ENCODE measurements around the gene CREB3L2.

DNA sequence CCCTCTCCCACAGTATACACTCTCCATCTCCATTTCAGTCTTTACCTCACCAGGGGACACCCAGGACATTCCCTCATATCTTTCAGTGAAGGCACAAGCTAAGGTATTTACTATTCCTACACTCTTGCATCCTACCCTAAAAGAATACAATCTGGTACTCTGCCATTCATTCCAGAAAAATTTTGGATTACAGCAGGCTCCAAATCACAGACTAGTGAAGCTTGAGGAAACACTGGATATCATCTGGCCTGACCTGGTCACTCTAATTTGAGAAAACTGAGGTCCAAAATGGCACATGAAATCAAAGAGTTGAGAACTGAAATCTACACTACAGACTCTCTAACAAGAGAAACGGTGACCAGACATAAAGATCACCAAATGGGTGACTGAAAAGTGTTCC lies 61.7 kb downstream of the CREB3L2 start:
- TF ChIP-seq, protein P1, sequence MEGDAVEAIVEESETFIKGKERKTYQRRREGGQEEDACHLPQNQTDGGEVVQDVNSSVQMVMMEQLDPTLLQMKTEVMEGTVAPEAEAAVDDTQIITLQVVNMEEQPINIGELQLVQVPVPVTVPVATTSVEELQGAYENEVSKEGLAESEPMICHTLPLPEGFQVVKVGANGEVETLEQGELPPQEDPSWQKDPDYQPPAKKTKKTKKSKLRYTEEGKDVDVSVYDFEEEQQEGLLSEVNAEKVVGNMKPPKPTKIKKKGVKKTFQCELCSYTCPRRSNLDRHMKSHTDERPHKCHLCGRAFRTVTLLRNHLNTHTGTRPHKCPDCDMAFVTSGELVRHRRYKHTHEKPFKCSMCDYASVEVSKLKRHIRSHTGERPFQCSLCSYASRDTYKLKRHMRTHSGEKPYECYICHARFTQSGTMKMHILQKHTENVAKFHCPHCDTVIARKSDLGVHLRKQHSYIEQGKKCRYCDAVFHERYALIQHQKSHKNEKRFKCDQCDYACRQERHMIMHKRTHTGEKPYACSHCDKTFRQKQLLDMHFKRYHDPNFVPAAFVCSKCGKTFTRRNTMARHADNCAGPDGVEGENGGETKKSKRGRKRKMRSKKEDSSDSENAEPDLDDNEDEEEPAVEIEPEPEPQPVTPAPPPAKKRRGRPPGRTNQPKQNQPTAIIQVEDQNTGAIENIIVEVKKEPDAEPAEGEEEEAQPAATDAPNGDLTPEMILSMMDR (IDR thresholded peaks at IDR 0.05): no peak
- TF ChIP-seq MXI1 (IDR thresholded peaks at IDR 0.05; ENCODE audit: low read depth, low read length) (no peak), FOSL2 (IDR thresholded peaks at IDR 0.05; ENCODE audit: borderline replicate concordance, low read depth) (no peak), FOXJ3 (CRISPR knock-in tag; IDR thresholded peaks at IDR 0.05) (no peak), POLR2AphosphoS5 (IDR thresholded peaks at IDR 0.05; ENCODE audit: low read depth, low read length) (no peak), TAF1 (IDR thresholded peaks at IDR 0.05; ENCODE audit: borderline replicate concordance, low read depth, low read length) (no peak), RXRA (IDR thresholded peaks at IDR 0.05; ENCODE audit: borderline replicate concordance, low read depth) (no peak), USF1 (IDR thresholded peaks at IDR 0.05; ENCODE audit: borderline replicate concordance, low read depth) (no peak), SIN3A (IDR thresholded peaks at IDR 0.05; ENCODE audit: borderline replicate concordance, low read depth, low read length) (no peak), EP300 (IDR thresholded peaks at IDR 0.05; ENCODE audit: borderline replicate concordance in 1 of 2, low read depth in 1 of 2, low read length in 1 of 2) (no peak), GABPA (IDR thresholded peaks at IDR 0.05; ENCODE audit: low read depth) (no peak)
- TF ChIP-seq, protein P2, sequence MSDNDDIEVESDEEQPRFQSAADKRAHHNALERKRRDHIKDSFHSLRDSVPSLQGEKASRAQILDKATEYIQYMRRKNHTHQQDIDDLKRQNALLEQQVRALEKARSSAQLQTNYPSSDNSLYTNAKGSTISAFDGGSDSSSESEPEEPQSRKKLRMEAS (IDR thresholded peaks at IDR 0.05; ENCODE audit: low read depth): no peak
- TF ChIP-seq, protein P3, sequence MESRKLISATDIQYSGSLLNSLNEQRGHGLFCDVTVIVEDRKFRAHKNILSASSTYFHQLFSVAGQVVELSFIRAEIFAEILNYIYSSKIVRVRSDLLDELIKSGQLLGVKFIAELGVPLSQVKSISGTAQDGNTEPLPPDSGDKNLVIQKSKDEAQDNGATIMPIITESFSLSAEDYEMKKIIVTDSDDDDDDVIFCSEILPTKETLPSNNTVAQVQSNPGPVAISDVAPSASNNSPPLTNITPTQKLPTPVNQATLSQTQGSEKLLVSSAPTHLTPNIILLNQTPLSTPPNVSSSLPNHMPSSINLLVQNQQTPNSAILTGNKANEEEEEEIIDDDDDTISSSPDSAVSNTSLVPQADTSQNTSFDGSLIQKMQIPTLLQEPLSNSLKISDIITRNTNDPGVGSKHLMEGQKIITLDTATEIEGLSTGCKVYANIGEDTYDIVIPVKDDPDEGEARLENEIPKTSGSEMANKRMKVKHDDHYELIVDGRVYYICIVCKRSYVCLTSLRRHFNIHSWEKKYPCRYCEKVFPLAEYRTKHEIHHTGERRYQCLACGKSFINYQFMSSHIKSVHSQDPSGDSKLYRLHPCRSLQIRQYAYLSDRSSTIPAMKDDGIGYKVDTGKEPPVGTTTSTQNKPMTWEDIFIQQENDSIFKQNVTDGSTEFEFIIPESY (IDR thresholded peaks at IDR 0.05; ENCODE audit: borderline replicate concordance, low read depth): no peak

Data from SK-N-SH (cell line).